GM18909 (cell line): Measurements from ENCODE around the gene SCN3A.

Source experiments
- ATAC-seq: cut with Tn5 transposase; IDR thresholded peaks from one replicate; pipeline ENCODE4 v1.9.1; 2021; ENCODE audit warnings: mild to moderate bottlenecking; ENCODE audit not compliant: unreplicated experiment, poor library complexity

Gene SCN3A

DNA sequence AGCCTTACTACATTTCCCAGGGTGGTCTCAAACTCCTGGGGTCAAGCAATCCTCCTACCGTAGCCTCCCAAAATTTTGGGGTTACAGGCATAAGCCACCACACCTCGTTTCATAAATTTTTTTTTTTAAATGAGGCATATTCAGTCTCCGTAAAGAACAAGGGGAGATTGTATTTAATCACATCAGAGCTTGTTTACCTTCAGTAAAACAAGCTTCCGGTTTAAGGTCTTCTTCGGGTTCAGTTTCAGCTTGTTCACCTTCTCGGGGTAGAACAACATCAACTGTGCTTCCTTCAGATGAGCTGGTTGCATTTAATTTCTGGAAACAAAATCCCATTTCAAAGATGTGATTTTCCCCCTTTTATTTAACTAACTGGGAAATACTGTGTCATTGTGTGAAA, 88.6 kb downstream of the SCN3A start:
- ATAC-seq = no peak

DNA sequence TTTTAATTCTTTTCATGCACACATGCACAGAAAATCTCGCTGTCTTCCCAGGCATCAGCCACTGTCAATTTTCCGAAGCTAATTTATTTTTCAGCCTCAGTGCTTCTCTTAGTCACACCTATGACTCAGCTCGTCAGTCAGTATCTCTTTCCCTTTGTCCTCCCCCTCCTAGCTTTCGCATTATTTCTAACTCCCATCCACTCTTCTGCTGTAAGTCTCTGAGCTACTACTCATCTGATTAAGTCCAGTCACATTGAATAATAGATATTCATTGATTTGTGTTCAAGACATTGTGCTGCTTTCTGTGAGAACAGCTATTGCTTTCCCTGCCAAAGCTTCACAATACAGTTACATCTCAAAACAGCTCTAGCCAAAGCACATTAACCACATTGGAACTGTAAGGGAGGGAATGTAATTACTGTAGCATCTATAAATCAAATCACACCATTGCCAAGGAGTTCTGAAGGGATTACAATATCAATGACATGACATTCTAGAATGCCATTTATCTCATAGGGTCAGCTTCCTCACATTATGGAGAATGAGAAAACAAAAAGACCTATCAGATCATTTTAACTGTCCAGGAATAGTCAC, 89.4 kb downstream of the SCN3A start:
- no peak for ATAC-seq

DNA sequence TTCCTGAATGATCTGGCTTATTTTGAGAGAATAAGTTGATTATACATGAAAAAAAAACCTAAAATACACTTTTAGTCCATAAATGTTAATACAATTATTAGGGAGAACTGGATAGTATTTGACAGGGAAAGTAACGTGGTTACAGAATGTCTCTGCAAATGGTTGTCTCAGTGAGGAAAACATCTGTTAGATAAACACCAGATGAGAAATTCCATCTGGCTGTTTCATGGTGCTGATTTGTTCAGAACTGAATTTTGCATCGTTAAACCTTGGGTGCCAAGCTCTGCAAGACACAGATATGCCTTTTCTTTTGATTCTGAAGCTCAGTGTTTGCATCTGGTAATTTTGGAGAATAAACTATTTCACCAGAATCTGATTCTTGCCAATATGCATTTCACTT, 90.4 kb downstream of the SCN3A start:
- no peak for ATAC-seq

DNA sequence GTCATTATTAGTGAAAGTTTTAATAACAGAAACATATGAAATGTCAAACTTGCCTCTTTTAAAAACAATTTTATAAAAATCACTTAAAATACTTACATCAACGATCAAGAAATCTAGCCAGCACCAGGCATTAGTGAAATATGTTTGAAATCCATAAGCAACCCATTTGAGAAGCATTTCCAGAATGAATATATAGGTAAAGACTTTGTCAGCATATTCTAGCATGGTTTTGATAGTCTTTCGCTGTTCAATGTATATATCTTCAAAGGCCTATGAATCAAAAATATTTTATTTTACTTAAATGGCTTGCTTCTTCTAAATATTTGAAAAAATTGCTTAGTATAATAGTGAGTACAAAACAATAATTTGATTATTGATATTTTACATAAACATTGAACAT, 91.1 kb downstream of the SCN3A start:
- no peak for ATAC-seq

DNA sequence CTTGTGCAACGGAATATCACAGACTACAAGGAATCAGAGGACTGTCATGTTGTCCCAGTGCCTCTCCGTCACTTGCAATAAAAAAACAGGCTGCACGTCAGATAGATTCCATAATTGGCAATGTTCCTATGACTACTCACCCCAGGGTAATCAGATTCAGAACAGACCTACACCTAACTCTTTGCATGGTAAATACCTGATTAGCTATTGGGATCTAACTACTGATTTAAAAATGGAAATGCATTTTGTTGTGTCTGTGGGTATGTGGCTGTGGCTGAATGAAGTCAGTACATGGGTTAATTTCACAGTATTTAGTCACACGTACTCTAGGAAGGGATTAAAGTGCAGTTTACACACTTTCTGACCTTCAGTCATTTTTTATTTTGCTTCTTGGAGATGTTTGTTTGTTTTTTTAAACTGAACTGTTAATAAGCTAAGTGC, 91.7 kb downstream of the SCN3A start:
- ATAC-seq = no peak

DNA sequence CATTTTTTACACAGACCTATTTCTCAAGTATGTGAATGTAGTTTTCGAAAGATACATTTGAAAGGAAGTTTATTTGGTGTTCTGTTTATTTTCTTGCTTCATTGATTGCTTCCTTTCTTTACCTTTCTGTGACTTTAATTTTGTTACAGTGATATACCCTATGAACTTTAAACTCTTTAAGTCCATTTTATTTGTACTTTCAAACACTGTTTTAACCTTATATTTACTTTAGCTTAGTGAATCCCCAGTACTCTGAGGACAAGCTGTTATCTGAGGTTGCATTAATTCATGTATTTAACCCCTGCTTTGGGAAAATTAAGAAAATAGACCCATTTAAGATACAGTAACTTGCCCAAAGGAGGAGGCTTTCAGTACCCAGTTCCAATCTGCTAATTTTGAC, 93.5 kb downstream of the SCN3A start:
- no peak for ATAC-seq

DNA sequence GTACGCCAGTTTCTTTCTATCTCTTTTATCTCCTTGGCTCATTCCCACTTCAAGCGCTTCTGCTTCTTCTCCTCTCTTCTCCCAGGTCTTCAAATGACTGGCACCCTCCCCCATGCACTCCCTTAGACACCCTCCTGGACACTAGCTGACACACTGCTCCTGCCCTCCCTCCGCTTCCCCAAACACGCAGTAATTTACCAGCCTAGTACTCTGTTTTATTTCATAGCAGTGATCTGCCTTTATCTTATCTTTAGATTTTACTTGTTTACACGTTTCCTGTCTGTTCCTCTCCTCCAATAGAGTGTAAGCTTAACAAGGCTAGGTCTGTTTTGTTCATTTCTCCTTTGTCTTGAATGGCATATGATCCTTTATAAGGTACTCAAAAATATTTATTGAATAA, 93.9 kb downstream of the SCN3A start:
- ATAC-seq = no peak

DNA sequence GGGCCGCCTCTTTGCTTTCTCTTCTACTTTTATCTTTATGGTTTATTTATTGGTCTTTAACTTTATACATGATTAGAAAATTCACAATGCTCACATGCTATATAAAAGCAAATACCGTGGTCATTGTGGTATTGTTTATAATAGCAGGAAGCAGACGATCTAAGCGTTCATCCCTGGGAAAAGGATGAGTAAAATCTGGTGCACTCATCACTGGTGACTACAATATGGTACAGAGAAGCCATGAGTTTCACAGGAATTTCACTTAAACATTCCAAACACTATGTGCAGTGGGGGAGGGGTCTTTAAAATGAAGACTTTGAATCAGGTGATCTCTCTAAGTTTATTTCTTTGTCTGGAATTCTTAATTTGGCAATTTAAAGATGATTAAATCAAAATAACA, 97.9 kb downstream of the SCN3A start:
- ATAC-seq = no peak

DNA sequence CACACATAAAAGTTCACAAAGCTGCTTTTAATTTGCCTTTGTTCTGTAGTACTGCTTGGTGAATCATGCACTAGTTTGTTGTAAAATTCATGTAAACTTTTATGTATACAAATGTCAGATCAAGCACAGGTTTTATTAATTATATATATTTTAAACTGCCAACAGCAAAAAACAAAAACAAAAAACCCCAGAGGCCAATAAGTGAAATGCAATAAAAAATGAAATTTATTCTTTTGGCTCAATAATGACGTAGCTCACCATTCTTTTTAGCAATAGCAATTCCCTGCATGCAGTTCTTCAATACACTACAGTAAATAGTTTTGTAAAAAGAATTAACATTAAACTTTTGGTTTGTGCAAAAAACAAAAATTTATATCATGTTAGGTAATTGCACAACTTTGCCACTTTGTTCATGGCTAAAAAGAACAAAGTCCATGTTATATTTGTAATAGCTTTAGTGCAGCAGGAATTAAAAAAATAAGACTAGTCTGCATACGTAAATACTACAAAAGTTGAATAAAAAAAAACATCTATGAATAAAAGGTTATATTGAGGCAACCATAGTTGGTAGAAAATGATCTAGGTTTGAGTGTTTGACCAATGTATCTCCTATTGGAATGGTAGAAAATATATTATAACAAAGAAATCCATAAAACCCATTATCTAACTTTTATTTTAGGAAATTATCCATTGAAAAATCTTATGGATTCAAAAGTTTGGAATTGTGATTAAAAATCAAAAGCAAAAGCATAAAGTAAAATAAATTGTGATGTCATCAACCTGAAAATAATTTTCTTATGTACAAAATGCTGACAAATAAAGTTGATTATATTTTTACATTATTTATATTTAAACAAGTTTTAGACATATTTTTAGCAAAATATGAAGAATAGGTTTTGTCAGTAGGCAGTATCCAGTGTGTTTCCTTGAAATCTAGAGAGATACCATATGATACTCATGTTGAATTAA, 115.6 kb downstream of the SCN3A start:
- no peak for ATAC-seq

DNA sequence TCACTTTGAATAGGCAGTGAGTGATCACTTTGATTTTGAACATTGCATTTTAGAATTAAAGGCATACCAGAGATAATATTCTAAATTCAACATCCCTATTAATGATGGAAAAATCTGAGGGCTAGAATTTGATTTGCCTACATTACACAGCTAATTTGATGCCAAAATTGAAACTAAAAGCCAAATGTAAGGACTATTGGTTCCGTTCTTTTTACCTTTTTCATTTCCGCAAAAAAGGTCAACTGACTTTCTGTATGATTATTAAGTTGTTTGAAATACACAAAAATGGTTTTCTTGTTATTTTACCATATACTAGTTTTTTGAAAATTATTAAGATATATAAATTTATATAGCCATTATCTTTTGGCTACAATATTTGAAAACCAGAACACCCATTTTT, 117.5 kb downstream of the SCN3A start:
- no peak for ATAC-seq

DNA sequence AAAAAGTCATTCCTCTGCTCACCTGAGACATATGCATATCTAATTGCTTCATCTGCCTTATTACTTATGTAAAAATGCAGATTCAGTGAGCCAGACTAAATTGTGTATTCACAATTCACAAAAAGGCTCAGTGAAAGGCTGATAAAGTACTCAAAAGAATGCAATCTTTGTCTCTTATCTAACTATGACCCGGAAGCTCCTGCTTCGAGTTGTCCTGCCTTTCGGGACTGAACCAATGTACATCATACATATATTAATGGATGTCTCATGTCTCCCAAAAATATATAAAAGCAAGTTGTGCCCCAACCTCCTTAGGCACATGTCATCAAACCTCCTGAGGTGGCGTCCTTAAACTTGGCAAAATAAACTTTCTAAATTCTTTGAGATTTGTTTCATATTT, 120.5 kb downstream of the SCN3A start:
- no peak for ATAC-seq

DNA sequence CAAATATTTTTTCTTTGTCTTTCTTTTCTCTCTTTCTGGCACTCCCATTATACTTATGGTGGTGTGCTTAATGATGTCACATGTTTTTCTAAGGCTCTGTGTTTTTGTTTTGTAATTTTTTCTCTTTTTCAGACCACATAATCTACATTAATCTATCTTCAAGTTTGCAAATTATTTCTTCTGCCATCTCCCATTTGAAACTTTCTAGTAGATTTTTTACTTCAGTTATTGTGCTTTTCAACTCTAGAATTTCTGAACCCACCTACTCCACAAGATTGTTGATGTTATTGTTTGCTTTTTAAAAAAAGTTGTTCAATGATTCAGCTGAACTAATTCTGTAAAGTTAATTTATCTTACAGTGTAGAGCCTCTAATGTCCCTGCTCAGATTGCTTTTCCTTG, 121.4 kb downstream of the SCN3A start:
- ATAC-seq = no peak

DNA sequence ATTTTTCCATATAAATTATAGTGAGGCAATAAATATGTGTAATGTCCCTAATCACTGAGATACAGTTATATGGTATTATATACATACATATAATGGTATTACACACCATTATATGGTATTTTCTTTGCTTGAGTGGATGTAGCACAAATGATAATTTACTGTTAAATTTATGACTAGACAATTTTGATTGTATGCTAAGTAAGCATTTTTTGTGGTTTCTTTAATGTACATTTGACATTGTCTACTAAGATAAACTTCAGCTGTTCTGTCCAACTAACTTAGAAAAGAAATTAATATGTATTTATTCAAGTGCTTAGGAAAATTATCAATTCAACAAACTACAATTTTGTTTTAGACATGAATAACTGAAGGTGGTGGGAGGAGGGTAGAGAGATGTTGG, 122.6 kb downstream of the SCN3A start:
- ATAC-seq = no peak

DNA sequence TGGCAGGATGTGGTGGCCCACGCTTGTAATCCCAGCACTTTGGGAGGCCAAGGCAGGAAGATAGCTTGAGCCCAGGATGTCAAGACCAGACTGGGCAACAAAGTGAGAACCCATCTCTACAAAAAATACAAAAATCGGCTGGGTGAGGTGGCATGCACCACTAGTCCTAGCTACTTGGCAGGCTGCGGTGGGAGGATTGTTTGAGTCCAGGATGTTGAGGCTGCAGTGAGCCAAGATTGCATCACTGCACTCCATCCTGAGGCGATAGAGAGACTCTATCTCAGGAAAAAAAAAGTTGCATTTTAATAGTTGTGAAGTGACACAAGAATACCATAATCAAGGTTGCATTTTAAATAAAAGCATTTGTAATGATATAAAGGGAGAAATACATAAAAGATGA, 124.4 kb downstream of the SCN3A start:
- ATAC-seq = no peak

DNA sequence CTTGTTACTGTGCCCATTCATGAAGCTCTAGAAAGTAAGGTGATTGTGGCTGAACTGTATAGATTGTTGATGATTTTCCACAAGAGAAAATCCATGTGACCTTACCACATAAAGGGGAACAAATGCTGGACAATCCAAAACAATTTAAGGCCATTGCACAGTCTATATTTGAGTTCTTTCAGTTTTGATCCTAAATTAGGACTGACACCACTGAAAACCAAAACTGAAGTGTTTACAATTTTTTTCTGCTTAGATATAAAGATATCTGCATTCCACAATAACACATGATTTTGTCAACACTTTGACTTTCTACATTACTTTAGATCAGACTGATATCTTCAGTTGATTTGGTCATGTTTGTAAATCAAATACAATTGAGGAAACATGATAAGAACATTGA, 124.9 kb downstream of the SCN3A start:
- no peak for ATAC-seq

DNA sequence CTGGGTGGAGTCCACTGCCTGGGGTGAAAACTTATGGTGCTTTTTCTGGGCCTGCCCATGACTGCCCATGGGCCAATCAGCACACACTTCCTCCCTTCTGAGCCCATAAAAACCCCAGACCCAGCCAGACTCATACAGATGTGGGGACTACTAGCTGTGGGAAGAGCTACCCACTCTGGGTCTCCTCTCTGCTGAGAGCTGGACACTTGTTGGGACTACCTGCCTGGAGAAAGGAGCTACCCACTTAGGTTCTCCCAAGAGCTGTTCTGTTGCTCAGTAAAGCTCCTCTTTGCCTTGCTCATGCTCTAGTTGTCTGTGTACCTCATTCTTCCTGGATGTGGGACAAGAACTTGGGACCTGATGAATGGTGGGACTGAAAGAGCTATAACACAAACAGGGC, 129.0 kb downstream of the SCN3A start:
- no peak for ATAC-seq

DNA sequence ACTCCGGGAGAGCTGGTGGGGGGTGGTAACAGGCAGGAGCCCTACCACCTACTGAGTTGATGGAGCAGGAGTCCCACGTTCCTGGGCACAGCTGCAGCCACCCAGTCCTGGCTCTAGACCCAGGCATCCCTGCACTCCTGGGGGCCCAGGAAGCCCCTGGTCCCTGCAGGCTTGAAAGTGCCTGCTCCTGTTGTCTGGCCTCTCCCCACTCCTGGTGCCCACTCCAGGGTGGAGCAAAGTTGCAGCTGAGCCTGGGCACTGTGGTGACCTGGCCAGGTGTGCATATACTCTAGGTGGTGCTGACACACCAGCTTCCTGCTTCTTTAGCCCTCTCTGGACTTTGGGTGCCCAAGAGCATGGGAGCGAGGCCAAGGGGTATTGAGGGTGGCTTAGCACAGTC, 129.5 kb downstream of the SCN3A start:
- ATAC-seq = no peak

DNA sequence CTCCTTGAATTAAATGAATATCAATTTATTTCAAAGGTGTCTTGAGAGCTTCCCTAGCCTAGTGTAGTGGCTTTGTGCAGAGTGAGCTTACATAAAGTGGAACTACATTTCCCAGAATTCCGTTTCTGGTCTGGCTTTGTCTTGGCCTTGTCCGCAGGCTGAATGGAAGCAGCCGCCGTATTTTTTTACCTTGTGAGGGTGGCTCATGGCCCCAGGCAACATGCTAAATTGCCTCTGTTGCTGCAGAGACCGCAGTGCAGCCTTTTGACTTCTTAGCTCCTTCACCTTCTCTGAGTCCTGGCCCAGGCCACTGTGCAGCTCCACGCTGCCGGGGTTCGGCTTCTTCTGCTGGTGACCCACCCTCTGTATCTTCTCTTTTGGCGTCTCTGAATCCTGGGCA, 133.8 kb downstream of the SCN3A start:
- ATAC-seq = no peak

DNA sequence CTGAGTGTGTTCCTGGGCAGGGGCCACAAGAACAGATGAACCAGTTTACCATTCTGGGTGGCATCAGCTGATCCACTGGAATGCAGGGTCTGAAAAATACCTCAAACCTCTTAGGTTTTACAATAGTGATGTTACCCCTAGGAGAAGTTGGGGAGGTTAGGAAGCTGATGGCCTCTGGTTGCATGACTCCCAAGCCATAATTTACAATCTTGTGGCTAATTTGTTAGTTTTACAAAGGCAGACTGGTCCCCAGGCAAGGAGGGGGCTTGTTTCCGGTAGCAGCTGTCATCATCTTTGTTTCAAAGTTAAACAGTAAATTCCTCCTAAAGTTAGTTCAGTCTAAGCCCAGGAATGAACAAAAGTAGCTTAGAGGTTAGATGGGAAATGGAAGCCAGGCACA, 134.7 kb downstream of the SCN3A start:
- no peak for ATAC-seq

DNA sequence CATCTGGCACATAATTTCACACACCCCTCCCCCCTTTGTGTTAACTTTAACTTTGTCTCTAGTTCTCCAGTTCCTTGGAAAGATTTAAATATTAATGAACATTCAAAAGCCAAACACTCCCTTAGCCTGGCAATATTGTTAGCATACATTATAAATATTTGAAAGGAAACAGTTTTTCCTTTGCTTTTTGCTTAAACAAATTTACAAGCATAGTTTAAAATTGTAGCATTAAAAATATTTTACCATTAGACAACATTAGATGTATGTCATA, 135.4 kb downstream of the SCN3A start:
- ATAC-seq = no peak

DNA sequence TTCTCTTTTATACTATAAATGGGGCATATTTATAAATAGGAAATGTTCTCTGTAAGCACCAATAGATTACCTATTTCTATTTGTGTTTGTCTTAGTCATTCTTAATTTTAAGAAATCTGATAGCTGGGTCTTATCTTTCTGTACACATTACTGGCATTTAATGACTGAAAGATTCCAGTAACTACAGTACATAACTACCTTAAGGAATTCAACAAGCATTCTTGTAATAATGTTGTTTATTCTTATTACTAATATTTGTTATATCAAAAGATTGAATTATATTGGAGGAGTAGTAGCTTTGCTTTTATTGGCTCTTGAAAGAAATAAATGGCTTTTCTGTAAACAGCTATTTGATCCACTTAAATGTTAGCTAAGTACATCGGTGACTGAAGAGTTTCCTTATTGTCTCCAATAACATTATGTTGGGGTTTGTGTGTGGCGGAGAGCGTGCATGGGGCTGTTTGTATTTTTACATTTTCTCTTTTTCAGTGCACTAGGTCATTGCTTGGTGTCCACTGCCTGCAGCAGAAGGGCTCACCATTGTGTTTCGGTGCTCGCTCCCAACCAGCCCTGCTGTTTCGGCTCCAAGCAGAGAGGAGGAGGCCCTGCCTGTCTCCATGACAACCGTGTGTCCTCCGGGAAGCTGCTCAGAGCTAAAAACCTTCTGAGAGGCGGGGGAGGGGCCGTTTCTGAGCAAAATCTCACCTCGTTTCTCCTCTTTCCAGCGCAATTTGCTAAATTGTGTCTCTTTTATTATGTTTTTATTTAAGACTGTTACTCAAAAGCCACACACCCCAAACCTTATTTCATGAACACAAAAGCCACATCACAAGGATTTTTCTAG, 136.0 kb downstream of the SCN3A start:
- no peak for ATAC-seq
